GM12872 (cell line): Measurements from ENCODE around the gene PYGL.

Experiments used
- TF ChIP-seq, protein P1 (sequence below): IDR thresholded peaks from 3 replicates; pipeline ENCODE4 v1.5.1; 2011; ENCODE audit warnings: low read depth, mild to moderate bottlenecking, low read length, moderate library complexity; ENCODE audit not compliant: insufficient read depth

The PYGL gene

DNA sequence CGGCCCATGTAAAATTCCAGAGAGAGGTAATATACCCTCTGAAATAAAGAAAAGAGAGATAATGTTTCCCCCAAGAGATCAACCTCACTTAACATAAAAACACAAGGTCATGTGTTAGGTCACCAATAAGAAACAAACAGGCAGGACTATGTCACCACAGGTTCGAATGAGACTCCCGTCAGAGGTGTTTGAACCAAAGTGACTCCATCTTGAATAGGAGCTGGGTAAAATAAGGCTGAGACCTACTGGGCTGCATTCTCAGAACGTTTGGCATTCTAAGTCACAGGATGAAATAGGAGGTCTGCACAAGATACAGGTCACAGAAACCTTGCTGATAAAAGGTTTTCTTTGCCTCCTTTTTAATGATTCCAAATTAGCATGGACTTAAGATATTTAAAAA is 6.5 kb downstream of the PYGL start:
- TF ChIP-seq, protein P1, sequence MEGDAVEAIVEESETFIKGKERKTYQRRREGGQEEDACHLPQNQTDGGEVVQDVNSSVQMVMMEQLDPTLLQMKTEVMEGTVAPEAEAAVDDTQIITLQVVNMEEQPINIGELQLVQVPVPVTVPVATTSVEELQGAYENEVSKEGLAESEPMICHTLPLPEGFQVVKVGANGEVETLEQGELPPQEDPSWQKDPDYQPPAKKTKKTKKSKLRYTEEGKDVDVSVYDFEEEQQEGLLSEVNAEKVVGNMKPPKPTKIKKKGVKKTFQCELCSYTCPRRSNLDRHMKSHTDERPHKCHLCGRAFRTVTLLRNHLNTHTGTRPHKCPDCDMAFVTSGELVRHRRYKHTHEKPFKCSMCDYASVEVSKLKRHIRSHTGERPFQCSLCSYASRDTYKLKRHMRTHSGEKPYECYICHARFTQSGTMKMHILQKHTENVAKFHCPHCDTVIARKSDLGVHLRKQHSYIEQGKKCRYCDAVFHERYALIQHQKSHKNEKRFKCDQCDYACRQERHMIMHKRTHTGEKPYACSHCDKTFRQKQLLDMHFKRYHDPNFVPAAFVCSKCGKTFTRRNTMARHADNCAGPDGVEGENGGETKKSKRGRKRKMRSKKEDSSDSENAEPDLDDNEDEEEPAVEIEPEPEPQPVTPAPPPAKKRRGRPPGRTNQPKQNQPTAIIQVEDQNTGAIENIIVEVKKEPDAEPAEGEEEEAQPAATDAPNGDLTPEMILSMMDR: no peak

DNA sequence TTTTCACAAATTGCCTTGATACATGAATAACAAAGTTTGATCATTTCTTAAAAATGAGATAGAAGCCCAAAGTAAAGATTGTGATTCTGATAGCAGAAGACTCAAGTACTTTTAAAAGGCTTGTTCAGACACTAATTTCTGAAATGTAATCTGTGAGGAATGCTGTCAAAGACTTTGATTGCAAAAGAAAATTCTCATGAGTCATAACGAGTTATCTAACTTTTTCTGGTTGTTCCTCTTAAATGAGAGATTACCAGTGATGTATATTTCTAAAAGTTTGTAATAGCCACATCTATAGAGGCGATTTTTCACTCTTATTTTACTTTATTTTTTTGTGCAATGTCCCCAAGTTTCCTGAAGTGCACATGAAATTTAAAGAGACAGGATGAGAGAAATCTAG is 7.0 kb downstream of the PYGL start:
- TF ChIP-seq, protein P1: no peak

DNA sequence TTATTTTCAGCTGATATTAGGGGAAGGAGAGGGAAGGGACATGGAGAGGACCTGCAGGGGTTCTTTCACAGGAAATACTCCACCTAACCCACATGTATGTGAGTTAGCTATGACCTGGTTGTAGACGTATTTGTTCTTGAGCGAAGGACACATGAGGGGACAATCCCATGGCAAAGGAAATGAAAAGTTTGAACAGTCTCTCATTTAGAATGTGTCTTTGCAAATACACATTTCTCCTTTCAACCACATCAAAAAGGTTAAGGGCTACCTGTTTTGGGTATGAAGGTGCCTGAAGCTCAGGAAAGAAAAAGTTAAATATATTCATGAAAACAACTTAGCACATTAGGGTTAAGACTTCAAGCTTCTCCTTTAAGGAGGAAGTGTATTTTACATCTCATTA is 7.4 kb downstream of the PYGL start:
- TF ChIP-seq, protein P1: no peak

DNA sequence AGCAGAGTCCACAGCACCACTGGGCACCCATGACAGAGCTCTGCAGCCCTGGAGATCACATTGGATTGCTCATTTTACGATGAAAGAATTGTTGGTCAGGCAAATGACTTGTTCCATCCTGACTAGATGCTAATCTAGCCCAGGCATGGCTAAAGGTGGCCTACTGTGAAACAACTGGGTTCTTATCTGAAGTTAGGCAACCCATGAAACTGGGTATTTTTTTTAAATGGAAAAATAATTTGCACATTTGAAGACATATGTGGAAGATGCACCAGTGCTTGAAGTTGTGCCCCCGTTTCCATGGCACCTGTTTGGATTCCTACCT is 8.3 kb downstream of the PYGL start:
- TF ChIP-seq, protein P1: no peak

DNA sequence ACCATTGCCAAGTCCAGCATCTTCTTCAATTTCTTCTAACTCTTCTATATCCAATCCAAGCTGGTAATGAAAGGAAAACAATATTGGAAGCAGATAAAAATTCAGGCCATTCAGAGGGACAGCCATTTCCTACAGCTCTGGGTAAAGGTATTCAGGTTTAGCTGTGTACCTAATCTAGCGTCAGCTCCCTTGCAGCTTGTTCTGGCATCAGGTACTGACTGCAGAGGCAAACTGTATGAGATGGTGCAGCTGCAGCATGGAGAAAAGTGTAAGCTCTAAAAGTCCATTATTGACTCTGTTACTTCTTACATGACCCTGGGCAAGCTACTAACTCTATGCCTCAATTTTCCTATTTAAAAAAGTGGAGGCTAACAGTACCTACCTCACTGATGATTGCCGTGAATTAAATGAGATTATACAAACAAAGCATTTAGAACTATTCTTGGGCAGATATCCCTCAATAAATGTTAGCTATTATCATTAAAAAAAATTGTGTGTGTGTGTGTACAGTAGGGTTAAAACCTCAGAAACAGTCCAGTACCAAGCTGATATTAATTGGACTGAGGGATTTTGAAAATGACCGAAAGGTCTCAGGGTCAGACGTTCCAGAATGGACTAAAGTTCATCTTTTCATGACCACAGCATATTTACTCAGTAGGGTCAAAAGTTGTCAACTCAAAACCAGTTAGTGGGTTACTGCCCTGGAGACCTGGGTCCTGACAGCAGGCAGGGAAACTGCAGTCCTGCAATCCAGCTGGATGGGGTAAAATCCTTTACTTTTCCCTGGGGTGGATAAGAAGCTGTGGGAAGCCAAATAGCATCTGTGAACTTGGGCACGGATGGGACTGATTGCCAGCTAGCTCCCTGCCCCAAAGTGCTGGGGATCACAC is 8.9 kb downstream of the PYGL start:
- TF ChIP-seq, protein P1: no peak

DNA sequence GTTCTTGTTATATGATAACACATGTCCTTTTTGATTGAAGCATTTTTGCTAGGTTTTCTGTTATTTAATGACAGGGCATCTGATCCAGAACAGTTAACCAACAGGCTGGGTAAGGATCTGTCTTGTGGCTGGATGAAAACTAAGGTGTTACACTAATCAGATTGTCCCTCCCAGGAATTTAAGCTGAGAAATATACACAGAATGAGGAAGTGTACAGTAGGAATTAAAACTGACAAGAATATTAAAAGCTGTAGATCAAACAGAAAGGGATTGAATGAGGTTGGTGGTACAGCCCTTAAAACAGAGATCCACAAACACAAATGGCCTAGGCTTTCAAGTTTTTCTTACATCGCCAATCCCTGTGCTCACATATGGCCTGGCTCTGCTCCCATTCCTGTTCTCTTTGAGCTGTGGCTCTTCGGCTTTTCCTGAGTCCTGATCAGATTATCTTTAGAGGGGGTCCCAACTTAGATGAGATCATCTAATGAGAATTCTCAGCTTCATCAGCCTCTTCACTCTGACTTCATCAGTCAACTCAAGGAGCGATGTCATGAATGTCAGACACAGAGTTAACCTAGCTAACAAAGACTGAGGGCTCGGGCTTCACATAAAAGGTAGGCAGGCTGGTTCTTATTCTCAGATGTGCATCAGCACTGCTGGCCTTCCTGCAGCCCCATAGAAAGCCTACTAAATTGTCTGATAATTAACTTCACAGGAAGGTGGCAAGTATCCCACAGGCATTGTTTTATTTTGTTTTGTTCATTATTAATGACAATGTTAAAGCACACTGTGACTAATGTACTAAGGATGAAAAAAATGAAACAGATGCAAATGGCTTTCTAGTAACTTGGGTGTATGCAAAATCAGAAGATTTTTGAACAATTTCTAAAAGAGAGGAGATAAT is 11.4 kb downstream of the PYGL start:
- TF ChIP-seq, protein P1: no peak

DNA sequence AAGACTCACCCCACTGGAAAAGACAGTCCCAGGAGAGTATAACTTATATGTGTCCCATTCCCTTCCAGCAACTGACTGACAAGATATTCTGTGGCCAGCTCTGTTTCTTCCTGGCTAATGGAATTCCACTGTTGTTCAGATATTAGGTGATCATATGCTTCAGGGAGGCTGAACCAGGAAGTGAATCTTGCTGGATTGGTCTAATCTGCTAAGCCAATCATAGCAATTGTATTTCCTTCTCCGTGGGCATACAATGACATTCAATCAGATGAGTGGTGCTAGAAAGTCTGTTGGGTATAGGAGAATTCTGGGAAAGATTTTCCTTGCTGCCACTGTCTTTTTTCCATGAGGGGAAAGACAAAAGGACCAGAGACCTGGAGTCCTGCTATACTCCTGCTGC is 12.1 kb downstream of the PYGL start:
- TF ChIP-seq, protein P1: no peak
